ENCODE results near the gene CDH23.

Gene CDH23

GRCh38 chr10:71640607-71641006, 243.9 kb downstream of the CDH23 start:
- DNase-seq (ENCODE audit: low read depth) = no peak

- no peak for DNase-seq (ENCODE audit: low read depth)
These were observed 244.7 kb downstream of the CDH23 start for GRCh38 chr10:71641449-71641848.

GRCh38 chr10:71641986-71642385, 245.3 kb downstream of the CDH23 start:
- no peak for DNase-seq (ENCODE audit: low read depth)

- DNase-seq (ENCODE audit: low read depth) = no peak
These were observed 247.2 kb downstream of the CDH23 start for GRCh38 chr10:71643904-71644303.

GRCh38 chr10:71644307-71645180, 247.8 kb downstream of the CDH23 start:
- DNase-seq (ENCODE audit: low read depth) = no peak

GRCh38 chr10:71645185-71645584, 248.5 kb downstream of the CDH23 start:
- DNase-seq (ENCODE audit: low read depth) = no peak

GRCh38 chr10:71646037-71646436, 249.3 kb downstream of the CDH23 start:
- no peak for DNase-seq (ENCODE audit: low read depth)

GRCh38 chr10:71646592-71647292, 250.0 kb downstream of the CDH23 start:
- no peak for DNase-seq (ENCODE audit: low read depth)

- DNase-seq (ENCODE audit: low read depth) = no peak
These were observed 251.0 kb downstream of the CDH23 start for GRCh38 chr10:71647526-71648253.

- DNase-seq (ENCODE audit: low read depth) = no peak
These were observed 251.7 kb downstream of the CDH23 start for GRCh38 chr10:71648254-71648932.

GRCh38 chr10:71648933-71649320, 252.2 kb downstream of the CDH23 start:
- no peak for DNase-seq (ENCODE audit: low read depth)

GRCh38 chr10:71649631-71650030, 252.9 kb downstream of the CDH23 start:
- DNase-seq (ENCODE audit: low read depth) = no peak

GRCh38 chr10:71650397-71650796, 253.7 kb downstream of the CDH23 start:
- no peak for DNase-seq (ENCODE audit: low read depth)

GRCh38 chr10:71651428-71651827, 254.7 kb downstream of the CDH23 start:
- DNase-seq (ENCODE audit: low read depth) = no peak

- DNase-seq (ENCODE audit: low read depth) = no peak
These were observed 255.2 kb downstream of the CDH23 start for GRCh38 chr10:71651928-71652327.

- DNase-seq (ENCODE audit: low read depth) = no peak
These were observed 256.3 kb downstream of the CDH23 start for GRCh38 chr10:71653044-71653443.

- DNase-seq (ENCODE audit: low read depth) = no peak
These were observed 259.5 kb downstream of the CDH23 start for GRCh38 chr10:71656220-71656619.

GRCh38 chr10:71657604-71658466, 261.1 kb downstream of the CDH23 start:
- DNase-seq (ENCODE audit: low read depth) = no peak

- DNase-seq (ENCODE audit: low read depth) = no peak
These were observed 261.7 kb downstream of the CDH23 start for GRCh38 chr10:71658467-71658745.

GRCh38 chr10:71659111-71659634, 262.5 kb downstream of the CDH23 start:
- no peak for DNase-seq (ENCODE audit: low read depth)

- no peak for DNase-seq (ENCODE audit: low read depth)
These were observed 263.0 kb downstream of the CDH23 start for GRCh38 chr10:71659737-71660136.

Measured in GM04504 (cell line).